ENCODE data around the gene ARNT2.

Gene ARNT2

GRCh38 chr15:80502782-80503181 is 98.6 kb downstream of the ARNT2 start:
- no peak for TF ChIP-seq CTCF (IDR thresholded peaks at IDR 0.05; ENCODE audit: extremely low read depth, insufficient read depth, missing control alignments)
- DNase-seq (ENCODE audit: low spot score), result no peak
- in situ Hi-C loops (cut with MboI; ENCODE audit: low pct_unique_long_range_greater_than_20kb, low sequenced_read_pairs, unreplicated experiment), result no loop called here

GRCh38 chr15:80503319-80503952 is 99.3 kb downstream of the ARNT2 start:
- no peak for DNase-seq (ENCODE audit: low spot score)
- TF ChIP-seq CTCF (IDR thresholded peaks at IDR 0.05; ENCODE audit: extremely low read depth, insufficient read depth, missing control alignments), result no peak
- in situ Hi-C loops (cut with MboI; ENCODE audit: low pct_unique_long_range_greater_than_20kb, low sequenced_read_pairs, unreplicated experiment), result no loop called here

GRCh38 chr15:80504931-80505330 is 100.7 kb downstream of the ARNT2 start:
- TF ChIP-seq CTCF (IDR thresholded peaks at IDR 0.05; ENCODE audit: extremely low read depth, insufficient read depth, missing control alignments), result no peak
- DNase-seq (ENCODE audit: low spot score), result no peak
- in situ Hi-C loops (cut with MboI; ENCODE audit: low pct_unique_long_range_greater_than_20kb, low sequenced_read_pairs, unreplicated experiment), result no loop called here

- TF ChIP-seq CTCF (IDR thresholded peaks at IDR 0.05; ENCODE audit: extremely low read depth, insufficient read depth, missing control alignments), result no peak
- in situ Hi-C loops (cut with MboI; ENCODE audit: low pct_unique_long_range_greater_than_20kb, low sequenced_read_pairs, unreplicated experiment), result no loop called here
- DNase-seq (ENCODE audit: low spot score), result no peak
Observed at GRCh38 chr15:80506286-80506893, 102.2 kb downstream of the ARNT2 start.

DNA sequence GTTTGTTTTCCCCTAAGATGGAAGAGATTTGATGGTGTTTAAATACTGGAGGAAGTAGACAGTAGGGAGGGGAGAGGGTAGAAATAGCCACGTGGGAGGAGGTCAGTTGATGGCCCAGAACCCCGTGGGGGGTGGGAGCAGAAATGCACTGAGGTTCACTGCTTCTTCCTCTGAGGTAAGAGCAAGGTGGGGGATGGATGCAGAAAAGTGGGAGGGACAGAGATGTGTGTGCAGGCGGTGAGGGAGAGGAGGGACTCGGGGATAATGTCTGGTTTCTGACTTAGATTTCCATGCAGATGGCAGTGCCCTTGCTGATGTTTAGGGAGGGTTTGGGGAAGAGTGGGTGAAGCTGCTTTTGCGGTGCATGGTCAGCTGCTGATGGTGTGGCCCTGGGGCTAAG is 102.9 kb downstream of the ARNT2 start:
- in situ Hi-C loops (cut with MboI; ENCODE audit: low pct_unique_long_range_greater_than_20kb, low sequenced_read_pairs, unreplicated experiment), result no loop called here
- DNase-seq (ENCODE audit: low spot score), result no peak
- no peak for TF ChIP-seq CTCF (IDR thresholded peaks at IDR 0.05; ENCODE audit: extremely low read depth, insufficient read depth, missing control alignments)

DNA sequence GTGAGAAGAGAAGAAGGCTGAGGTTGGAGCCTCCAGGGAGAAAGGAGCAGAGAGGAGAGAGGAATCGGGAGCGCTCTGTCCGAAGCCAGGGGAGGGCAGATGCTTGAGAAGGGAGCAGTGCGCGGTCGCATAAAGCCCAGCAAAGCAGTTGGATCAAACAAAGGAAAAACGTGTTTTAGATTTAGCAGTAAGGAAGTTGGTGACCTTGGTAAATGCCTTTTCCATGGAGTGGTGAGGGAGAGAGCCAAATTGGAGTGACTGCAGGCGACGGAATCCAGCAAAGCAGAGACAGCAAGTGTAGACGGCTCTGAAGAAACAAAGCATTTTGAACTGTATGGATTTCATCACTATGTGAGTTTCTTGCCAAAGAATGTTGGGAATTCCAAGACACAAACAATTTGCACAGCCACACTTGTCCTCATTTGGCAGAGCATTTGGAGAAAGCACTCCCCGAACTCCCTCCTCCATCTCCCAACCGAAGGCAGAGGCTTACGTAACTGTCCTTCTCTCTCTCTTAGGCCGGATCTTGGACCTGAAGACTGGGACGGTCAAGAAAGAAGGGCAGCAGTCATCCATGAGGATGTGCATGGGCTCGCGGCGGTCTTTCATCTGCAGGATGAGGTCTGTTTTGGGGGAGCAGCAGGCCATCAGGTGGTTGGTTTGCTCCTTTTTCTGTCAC is 103.6 kb downstream of the ARNT2 start:
- no peak for TF ChIP-seq CTCF (IDR thresholded peaks at IDR 0.05; ENCODE audit: extremely low read depth, insufficient read depth, missing control alignments)
- no peak for DNase-seq (ENCODE audit: low spot score)
- in situ Hi-C loops (cut with MboI; ENCODE audit: low pct_unique_long_range_greater_than_20kb, low sequenced_read_pairs, unreplicated experiment), result no loop called here
